ENCODE measurements around the gene CACNA1A. TPM values are rescaled to one million over a fixed set of nuclear protein-coding genes. Genes with fewer than 3 reads are reported as not detected.

CACNA1A gene
- total RNA-seq, 1 donor from 2014 or later: 1.5 TPM

GRCh38 chr19:13283871-13284270, 222.4 kb downstream of the CACNA1A start:
- H3K4me3 Mint-ChIP-seq: no peak overlapping the region
- H3K27me3 Mint-ChIP-seq: peaks cover 18% of the 10 kb centered on the region
- no peaks in the 10 kb centered on the region for H3K9me3 Mint-ChIP-seq
- CTCF ChIA-PET: interaction anchor here (0.8 kb wide), 1 partner anchor 295 kb away, joined by 3 read pairs; no protein-coding TSS in a partner anchor
- DNase-seq (no peak), ATAC-seq (ENCODE audit: low read depth) (no peak)
- intact Hi-C loops (cut with micrococcal nuclease): no loop called here
- no peaks in the 10 kb centered on the region for H3K36me3 Mint-ChIP-seq (ENCODE audit: low read depth)
- no peaks in the 10 kb centered on the region for H3K4me1 Mint-ChIP-seq
- no peak overlapping the region for H3K27ac Mint-ChIP-seq
- TF ChIP-seq, protein P1, sequence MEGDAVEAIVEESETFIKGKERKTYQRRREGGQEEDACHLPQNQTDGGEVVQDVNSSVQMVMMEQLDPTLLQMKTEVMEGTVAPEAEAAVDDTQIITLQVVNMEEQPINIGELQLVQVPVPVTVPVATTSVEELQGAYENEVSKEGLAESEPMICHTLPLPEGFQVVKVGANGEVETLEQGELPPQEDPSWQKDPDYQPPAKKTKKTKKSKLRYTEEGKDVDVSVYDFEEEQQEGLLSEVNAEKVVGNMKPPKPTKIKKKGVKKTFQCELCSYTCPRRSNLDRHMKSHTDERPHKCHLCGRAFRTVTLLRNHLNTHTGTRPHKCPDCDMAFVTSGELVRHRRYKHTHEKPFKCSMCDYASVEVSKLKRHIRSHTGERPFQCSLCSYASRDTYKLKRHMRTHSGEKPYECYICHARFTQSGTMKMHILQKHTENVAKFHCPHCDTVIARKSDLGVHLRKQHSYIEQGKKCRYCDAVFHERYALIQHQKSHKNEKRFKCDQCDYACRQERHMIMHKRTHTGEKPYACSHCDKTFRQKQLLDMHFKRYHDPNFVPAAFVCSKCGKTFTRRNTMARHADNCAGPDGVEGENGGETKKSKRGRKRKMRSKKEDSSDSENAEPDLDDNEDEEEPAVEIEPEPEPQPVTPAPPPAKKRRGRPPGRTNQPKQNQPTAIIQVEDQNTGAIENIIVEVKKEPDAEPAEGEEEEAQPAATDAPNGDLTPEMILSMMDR (IDR thresholded peaks at IDR 0.05): no peak
- POLR2A ChIA-PET: no interaction called here

- Mint-ChIP-seq H3K27me3 (peaks cover 18% of the 10 kb centered on the region), H3K4me1 (peaks cover 9% of the 10 kb centered on the region), H3K36me3 (ENCODE audit: low read depth) (no peaks in the 10 kb centered on the region), H3K9me3 (no peaks in the 10 kb centered on the region), H3K4me3 (no peak overlapping the region), H3K27ac (no peak overlapping the region)
- DNase-seq: no peak
- ChIA-PET POLR2A (no interaction called here), CTCF (interaction anchor here (2.0 kb wide), 1 partner anchor 306 kb away, joined by 5 read pairs; no protein-coding TSS in a partner anchor)
- ATAC-seq (ENCODE audit: low read depth): no peak
- TF ChIP-seq, protein P1 (IDR thresholded peaks at IDR 0.05): no peak
- intact Hi-C loops (cut with micrococcal nuclease): no loop called here
These were observed 223.7 kb downstream of the CACNA1A start for GRCh38 chr19:13282486-13283065.

DNA sequence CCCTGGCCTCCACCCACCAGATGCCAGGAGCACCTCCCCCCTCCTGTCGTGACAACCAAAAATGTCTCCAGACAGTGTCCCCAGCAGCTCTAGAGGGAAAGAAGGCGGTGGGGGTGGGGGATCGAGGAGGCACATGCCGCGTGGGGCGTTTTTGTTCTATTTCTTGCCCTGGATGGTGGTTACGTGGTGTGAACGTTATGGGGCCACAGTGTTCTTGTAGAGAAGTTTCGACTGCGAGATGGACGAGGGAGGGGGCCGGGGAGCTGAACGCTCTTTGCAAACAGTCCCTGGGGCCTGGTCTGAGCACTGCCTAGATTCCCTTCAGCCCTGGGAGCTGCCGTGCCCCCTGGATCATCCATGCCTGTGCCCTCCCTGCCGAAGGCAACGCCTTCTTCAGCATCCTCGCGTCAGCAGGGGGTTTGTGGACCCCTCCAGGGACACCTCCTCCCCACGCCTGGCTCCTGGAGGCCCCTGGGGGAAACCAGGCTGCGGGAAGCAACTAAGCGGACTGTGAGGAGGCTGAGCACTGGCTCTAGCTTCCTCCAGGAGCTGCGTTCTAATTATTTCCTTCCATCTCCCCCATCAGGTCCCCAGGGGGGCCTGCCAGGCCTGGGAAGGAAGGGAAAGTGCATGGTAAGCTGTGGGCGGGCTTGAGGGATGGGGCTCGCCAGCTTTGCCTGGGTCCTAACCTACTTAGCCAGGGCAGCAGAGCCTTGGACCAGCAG, 224.6 kb downstream of the CACNA1A start:
- Mint-ChIP-seq H3K27ac (no peak overlapping the region), H3K36me3 (ENCODE audit: low read depth) (no peaks in the 10 kb centered on the region), H3K27me3 (peaks cover 18% of the 10 kb centered on the region), H3K4me1 (peaks cover 14% of the 10 kb centered on the region), H3K9me3 (no peaks in the 10 kb centered on the region), H3K4me3 (no peak overlapping the region)
- no peak for ATAC-seq (ENCODE audit: low read depth)
- no peak for DNase-seq
- TF ChIP-seq, protein P1 (IDR thresholded peaks at IDR 0.05): no peak
- POLR2A ChIA-PET: interaction anchor here (0.6 kb wide), 1 partner anchor 10 kb away, joined by 8 read pairs; no protein-coding TSS in a partner anchor
- CTCF ChIA-PET: interaction anchor here (0.6 to 2.0 kb wide), 2 partner anchors 307 to 1202 kb away, joined by 3 to 5 read pairs; no protein-coding TSS in a partner anchor
- intact Hi-C loops (cut with micrococcal nuclease): no loop called here

- TF ChIP-seq, protein P1 (IDR thresholded peaks at IDR 0.05): peak; percentile 7
- ATAC-seq (ENCODE audit: low read depth) (peak; percentile 94), DNase-seq (peak; percentile 36)
- peaks cover 16% of the 10 kb centered on the region for H3K4me1 Mint-ChIP-seq
- H3K27me3 Mint-ChIP-seq: peaks cover 15% of the 10 kb centered on the region
- POLR2A ChIA-PET: interaction anchor here (0.7 to 1.9 kb wide), 4 partner anchors 14 to 312 kb away, joined by 4 to 11 read pairs (median 4); no protein-coding TSS in a partner anchor
- no peaks in the 10 kb centered on the region for H3K9me3 Mint-ChIP-seq
- no peaks in the 10 kb centered on the region for H3K36me3 Mint-ChIP-seq (ENCODE audit: low read depth)
- H3K27ac Mint-ChIP-seq: peak overlapping the region; percentile 68
- intact Hi-C loops (cut with micrococcal nuclease): loop anchor here (1.0 to 5.0 kb wide), 4 partner anchors 300 to 584 kb away; no protein-coding TSS in a partner anchor
- H3K4me3 Mint-ChIP-seq: peak overlapping the region; percentile 56
- CTCF ChIA-PET: interaction anchor here (0.7 to 4.6 kb wide), 13 partner anchors 10 to 585 kb away, joined by 3 to 39 read pairs (median 4); no protein-coding TSS in a partner anchor
These were observed 229.0 kb downstream of the CACNA1A start for GRCh38 chr19:13277104-13277809.

All from activated B cell treated with CpG ODN at 0.5 μM for 24 hours (primary cell).